Activated CD4-positive, alpha-beta T cell treated with anti-CD3 and anti-CD28 coated beads, Interleukin-2, amount 10 ng/mL, durations not matched to agents 7 days and 5 days (primary cell): ENCODE data around the gene ST6GALNAC3. TPM values are rescaled to one million over a fixed set of nuclear protein-coding genes. Genes with fewer than 3 reads are reported as not detected.

ENCODE experiments used
- CTCF ChIA-PET: fragments of 350-600 bp; sonication (Branson Sonifier 250); formaldehyde crosslinking; loops from one replicate; lab custom pipeline; 2021; ENCODE audit warnings: antibody characterized with exemption; lab: Charles Lee
- POLR2A ChIA-PET: fragments of 350-600 bp; sonication (Branson Sonifier 250); formaldehyde crosslinking; loops from one replicate; lab custom pipeline; 2021; ENCODE audit warnings: antibody characterized with exemption; lab: Charles Lee
- DNase-seq: peaks from one replicate; pipeline ENCODE4 v3.0.0-alpha.2; 2020
- H3K27ac Mint-ChIP-seq: one replicate; pipeline ENCODE4 v1.8.0; 2021; ENCODE audit warnings: mild to moderate bottlenecking, moderate library complexity, mixed read lengths
- H3K27me3 Mint-ChIP-seq: one replicate; pipeline ENCODE4 v1.8.0; 2021; ENCODE audit warnings: mixed read lengths
- H3K36me3 Mint-ChIP-seq: one replicate; pipeline ENCODE4 v1.8.0; 2021; ENCODE audit warnings: low read depth, mixed read lengths
- H3K4me1 Mint-ChIP-seq: one replicate; pipeline ENCODE4 v1.8.0; 2021; ENCODE audit warnings: mixed read lengths
- H3K4me3 Mint-ChIP-seq: one replicate; pipeline ENCODE4 v1.8.0; 2021; ENCODE audit warnings: mild to moderate bottlenecking, moderate library complexity, mixed read lengths
- H3K9me3 Mint-ChIP-seq: one replicate; pipeline ENCODE4 v1.8.0; 2021; ENCODE audit warnings: mixed read lengths
- total RNA-seq, 2 experiments: library from RNA; stranded (reverse); gene quantifications; one replicate each; pipeline ENCODE4 v1.2.3, GENCODE V29; 2021

The ST6GALNAC3 gene
- total RNA-seq, 2 experiments from 2014 or later, result 0.02 to 0.25 TPM

DNA sequence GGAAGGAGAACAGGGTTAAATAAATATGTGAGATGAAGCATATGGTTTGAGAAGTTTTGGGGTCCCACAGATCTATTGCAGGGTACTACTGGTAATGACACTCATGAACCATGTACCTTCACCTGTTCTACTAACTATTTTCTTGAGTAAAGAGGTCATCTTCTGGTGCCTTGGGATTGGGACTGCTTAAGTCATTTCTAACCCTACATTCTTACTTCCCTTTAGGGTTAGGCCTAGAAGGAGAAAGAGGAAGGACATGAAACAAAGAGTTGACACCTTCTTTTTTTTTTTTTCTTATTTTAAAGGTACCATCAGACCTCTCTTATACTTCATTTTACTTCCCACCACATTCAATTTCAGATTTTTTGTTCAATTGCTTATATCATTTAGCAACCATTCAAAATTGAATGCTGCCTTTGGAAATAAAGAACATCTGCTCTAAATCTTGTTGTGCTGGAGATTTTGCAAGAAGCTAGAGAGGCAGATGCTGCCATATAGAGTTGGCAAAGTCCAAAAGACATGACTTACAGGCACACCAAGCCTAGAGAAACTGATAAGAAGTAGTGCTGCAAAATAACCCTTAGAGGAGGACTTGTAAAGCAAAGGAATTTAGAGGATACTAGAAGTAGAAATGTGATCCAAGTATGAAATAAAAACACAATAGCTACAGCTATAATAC lies 418.3 kb downstream of the ST6GALNAC3 start:
- Mint-ChIP-seq H3K36me3 (no peaks in the 10 kb centered on the region), H3K27me3 (no peaks in the 10 kb centered on the region), H3K4me1 (peaks cover 14% of the 10 kb centered on the region), H3K9me3 (peaks cover 2% of the 10 kb centered on the region), H3K4me3 (no peak overlapping the region), H3K27ac (no peak overlapping the region)
- POLR2A ChIA-PET, result no interaction called here
- CTCF ChIA-PET, result no interaction called here
- no peak for DNase-seq

DNA sequence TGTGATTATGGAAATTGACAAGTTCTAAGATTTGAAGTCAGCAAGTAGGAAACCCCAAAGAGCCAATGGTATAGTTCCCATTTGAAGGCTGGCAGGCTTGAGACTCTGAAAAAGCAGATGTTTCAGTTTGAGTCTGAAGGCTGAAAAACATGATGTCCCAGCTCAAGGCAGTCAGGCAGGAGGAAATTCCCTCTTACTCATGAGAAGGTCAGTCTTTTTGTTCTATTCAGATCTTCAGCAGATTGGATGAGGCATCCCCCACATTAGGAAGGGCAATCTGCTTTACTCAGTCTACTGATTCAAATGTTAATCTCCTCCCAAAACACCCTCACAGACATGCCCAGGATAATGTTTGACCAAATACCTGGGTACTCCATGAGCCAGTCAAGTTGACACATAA lies 420.3 kb downstream of the ST6GALNAC3 start:
- POLR2A ChIA-PET, result no interaction called here
- DNase-seq, result no peak
- H3K9me3 Mint-ChIP-seq, result no peaks in the 10 kb centered on the region
- H3K36me3 Mint-ChIP-seq, result no peaks in the 10 kb centered on the region
- H3K27me3 Mint-ChIP-seq, result no peaks in the 10 kb centered on the region
- no peak overlapping the region for H3K4me3 Mint-ChIP-seq
- CTCF ChIA-PET, result no interaction called here
- peaks cover 14% of the 10 kb centered on the region for H3K4me1 Mint-ChIP-seq
- no peak overlapping the region for H3K27ac Mint-ChIP-seq

GRCh38 chr1:76496871-76497270 lies 422.3 kb downstream of the ST6GALNAC3 start:
- Mint-ChIP-seq H3K4me3 (no peak overlapping the region), H3K4me1 (peaks cover 20% of the 10 kb centered on the region), H3K36me3 (no peaks in the 10 kb centered on the region), H3K27ac (no peak overlapping the region), H3K27me3 (no peaks in the 10 kb centered on the region), H3K9me3 (no peaks in the 10 kb centered on the region)
- CTCF ChIA-PET, result no interaction called here
- no peak for DNase-seq
- POLR2A ChIA-PET, result no interaction called here

DNA sequence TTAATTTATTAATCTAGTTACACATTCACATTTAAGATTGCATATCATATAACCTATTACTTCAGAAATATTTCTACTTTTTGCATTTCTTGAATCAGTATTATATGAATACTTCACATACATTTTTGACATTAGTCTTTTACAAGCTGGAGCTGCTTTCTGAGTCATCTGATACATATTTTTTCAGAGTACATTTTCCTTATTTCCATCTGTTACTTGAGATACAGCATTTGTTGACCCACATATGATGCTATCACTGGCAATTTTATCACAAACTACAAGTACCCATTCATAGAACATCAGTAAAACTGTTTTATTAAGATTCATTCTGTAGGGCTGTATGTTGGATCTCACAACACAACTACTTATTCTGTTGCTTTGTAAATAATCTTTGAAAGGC lies 425.6 kb downstream of the ST6GALNAC3 start:
- Mint-ChIP-seq H3K36me3 (no peaks in the 10 kb centered on the region), H3K4me3 (no peak overlapping the region), H3K27me3 (no peaks in the 10 kb centered on the region), H3K4me1 (peaks cover 6% of the 10 kb centered on the region), H3K9me3 (no peaks in the 10 kb centered on the region), H3K27ac (no peak overlapping the region)
- ChIA-PET POLR2A (no interaction called here), CTCF (interaction anchor here (0.6 kb wide), 1 partner anchor 937 kb away, joined by 3 read pairs; no protein-coding TSS in a partner anchor)
- no peak for DNase-seq

DNA sequence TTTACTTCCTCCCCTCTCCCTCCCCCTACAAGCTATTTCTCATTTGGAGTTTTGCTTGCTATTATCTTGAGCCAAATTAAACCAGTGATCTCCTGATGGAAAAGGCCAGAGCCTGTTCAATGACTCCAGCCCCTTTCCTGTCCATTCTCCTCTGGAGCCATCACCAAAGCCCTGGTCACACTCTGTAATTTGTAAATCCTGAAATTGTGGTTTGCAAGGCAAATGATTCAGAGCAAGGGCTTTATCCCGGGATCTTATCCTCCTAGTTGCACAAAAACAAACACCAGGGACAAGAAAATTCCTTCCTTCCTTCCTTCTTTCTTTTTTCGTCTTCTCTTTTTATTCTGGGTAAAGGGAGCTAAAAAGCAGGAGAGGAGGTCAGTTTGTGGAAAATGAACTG lies 426.6 kb downstream of the ST6GALNAC3 start:
- POLR2A ChIA-PET, result no interaction called here
- Mint-ChIP-seq H3K9me3 (no peaks in the 10 kb centered on the region), H3K4me1 (peaks cover 6% of the 10 kb centered on the region), H3K4me3 (no peak overlapping the region), H3K27me3 (no peaks in the 10 kb centered on the region), H3K27ac (no peak overlapping the region), H3K36me3 (no peaks in the 10 kb centered on the region)
- no peak for DNase-seq
- CTCF ChIA-PET, result no interaction called here

GRCh38 chr1:76501586-76502219 lies 427.2 kb downstream of the ST6GALNAC3 start:
- DNase-seq, result no peak
- peaks cover 6% of the 10 kb centered on the region for H3K4me1 Mint-ChIP-seq
- H3K9me3 Mint-ChIP-seq, result no peaks in the 10 kb centered on the region
- H3K4me3 Mint-ChIP-seq, result no peak overlapping the region
- H3K27me3 Mint-ChIP-seq, result no peaks in the 10 kb centered on the region
- CTCF ChIA-PET, result no interaction called here
- H3K36me3 Mint-ChIP-seq, result no peaks in the 10 kb centered on the region
- POLR2A ChIA-PET, result no interaction called here
- H3K27ac Mint-ChIP-seq, result no peak overlapping the region

- H3K36me3 Mint-ChIP-seq, result no peaks in the 10 kb centered on the region
- H3K27ac Mint-ChIP-seq, result no peak overlapping the region
- no peak for DNase-seq
- POLR2A ChIA-PET, result no interaction called here
- no peak overlapping the region for H3K4me3 Mint-ChIP-seq
- H3K27me3 Mint-ChIP-seq, result no peaks in the 10 kb centered on the region
- CTCF ChIA-PET, result no interaction called here
- peaks cover 6% of the 10 kb centered on the region for H3K4me1 Mint-ChIP-seq
- no peaks in the 10 kb centered on the region for H3K9me3 Mint-ChIP-seq
These were observed 428.6 kb downstream of the ST6GALNAC3 start for GRCh38 chr1:76503100-76503499.

DNA sequence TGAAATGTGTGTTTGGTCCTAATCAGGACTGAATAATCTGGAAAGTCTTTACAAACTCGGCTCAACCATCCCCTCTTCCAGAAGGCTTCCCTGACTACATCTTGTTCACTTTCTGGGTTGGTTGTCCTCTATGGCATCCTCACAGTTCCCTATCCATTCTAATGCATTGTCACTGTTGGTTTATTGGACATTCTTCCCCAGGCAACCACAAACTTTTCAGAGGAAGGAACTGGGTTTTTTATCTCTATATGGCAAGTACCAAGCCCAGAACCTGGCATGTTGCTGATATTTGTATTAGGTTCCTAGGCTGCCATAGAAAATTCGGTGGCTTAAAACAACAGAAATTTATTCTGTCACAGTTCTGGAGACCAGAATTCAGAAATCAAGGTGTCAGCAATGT lies 429.2 kb downstream of the ST6GALNAC3 start:
- ChIA-PET CTCF (no interaction called here), POLR2A (no interaction called here)
- no peaks in the 10 kb centered on the region for H3K27me3 Mint-ChIP-seq
- DNase-seq, result no peak
- H3K27ac Mint-ChIP-seq, result no peak overlapping the region
- H3K36me3 Mint-ChIP-seq, result no peaks in the 10 kb centered on the region
- no peak overlapping the region for H3K4me3 Mint-ChIP-seq
- no peaks in the 10 kb centered on the region for H3K9me3 Mint-ChIP-seq
- H3K4me1 Mint-ChIP-seq, result peaks cover 6% of the 10 kb centered on the region

GRCh38 chr1:76507376-76507775 lies 432.8 kb downstream of the ST6GALNAC3 start:
- no peak overlapping the region for H3K27ac Mint-ChIP-seq
- no peaks in the 10 kb centered on the region for H3K36me3 Mint-ChIP-seq
- no peaks in the 10 kb centered on the region for H3K27me3 Mint-ChIP-seq
- DNase-seq, result no peak
- peaks cover 2% of the 10 kb centered on the region for H3K4me1 Mint-ChIP-seq
- CTCF ChIA-PET, result no interaction called here
- H3K4me3 Mint-ChIP-seq, result no peak overlapping the region
- POLR2A ChIA-PET, result no interaction called here
- H3K9me3 Mint-ChIP-seq, result no peaks in the 10 kb centered on the region

GRCh38 chr1:76508871-76509270 lies 434.3 kb downstream of the ST6GALNAC3 start:
- Mint-ChIP-seq H3K27me3 (no peaks in the 10 kb centered on the region), H3K27ac (no peak overlapping the region), H3K36me3 (no peaks in the 10 kb centered on the region), H3K4me3 (no peak overlapping the region), H3K9me3 (no peaks in the 10 kb centered on the region), H3K4me1 (peaks cover 2% of the 10 kb centered on the region)
- ChIA-PET CTCF (no interaction called here), POLR2A (no interaction called here)
- DNase-seq, result no peak

DNA sequence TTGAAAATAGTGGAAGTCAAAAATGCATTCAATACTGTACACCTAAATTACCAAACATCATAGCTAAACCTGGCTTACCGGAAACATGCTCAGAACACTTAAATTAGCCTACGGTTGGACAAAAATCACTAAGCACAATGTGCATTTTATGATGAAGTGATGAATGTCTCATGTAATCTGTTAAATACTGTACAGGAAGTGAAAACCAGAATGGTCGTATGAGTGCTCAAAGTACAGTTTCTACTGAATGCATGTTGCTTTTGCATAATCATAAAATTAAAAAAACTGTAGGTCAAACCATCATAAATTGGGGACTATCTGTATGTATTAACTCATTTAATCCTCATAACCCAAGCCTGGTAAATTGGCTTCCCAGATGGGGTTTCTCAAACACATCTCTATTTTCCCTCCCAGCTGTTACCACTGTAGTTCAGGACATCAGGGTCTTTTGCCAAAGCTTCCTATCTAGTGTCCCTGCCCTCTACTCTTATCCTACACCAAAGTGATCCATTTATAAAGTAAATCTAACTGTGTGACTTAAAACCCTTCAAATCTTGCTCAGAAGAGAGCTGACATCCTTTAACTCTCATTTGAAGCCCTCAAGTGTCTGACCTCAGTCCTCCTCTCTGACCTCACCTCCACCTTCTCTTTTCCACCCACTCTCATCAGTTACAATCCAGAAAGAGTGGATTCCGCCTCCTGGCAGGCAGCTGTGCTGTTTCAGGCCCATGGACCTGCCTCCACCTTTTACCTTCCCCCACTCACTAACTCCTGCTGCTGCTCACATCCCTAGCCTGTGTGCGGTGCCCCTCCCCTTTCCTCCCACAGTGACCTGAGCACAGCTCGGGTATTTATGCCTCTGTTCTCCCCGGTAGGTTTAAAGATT lies 436.4 kb downstream of the ST6GALNAC3 start:
- H3K36me3 Mint-ChIP-seq, result no peaks in the 10 kb centered on the region
- peaks cover 2% of the 10 kb centered on the region for H3K4me1 Mint-ChIP-seq
- no peaks in the 10 kb centered on the region for H3K27me3 Mint-ChIP-seq
- no peak for DNase-seq
- no peak overlapping the region for H3K27ac Mint-ChIP-seq
- POLR2A ChIA-PET, result no interaction called here
- no peak overlapping the region for H3K4me3 Mint-ChIP-seq
- CTCF ChIA-PET, result no interaction called here
- no peaks in the 10 kb centered on the region for H3K9me3 Mint-ChIP-seq

DNA sequence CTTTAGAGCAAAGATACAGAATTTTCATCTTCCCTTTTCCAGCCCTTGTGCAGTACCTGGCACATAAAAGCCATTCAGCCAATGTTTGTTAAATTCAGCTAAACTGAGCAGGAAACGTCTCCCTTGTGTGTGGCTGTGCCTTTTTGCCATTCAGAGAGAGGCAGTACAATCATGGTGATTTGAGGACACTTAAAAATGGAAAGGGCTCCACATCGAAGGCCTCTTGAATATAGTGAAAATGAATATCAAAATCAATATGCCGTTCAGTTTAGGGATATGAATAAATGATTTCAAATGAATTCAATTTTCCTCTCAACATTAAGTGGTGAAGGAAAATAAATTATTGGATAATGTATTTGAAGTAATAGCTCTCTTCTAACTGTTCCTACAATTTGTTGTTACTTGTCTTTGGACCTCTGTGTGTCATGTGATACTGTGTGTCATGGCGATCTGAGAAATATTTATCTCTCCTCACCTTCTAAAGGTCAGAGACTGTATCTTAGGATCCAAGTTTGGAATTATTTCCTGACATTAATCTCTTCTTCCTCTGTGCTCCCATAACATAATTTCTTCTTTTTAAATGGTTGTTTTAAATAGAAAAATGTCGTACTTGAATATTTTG lies 437.1 kb downstream of the ST6GALNAC3 start:
- no peak overlapping the region for H3K4me3 Mint-ChIP-seq
- H3K9me3 Mint-ChIP-seq, result no peaks in the 10 kb centered on the region
- H3K27ac Mint-ChIP-seq, result no peak overlapping the region
- H3K27me3 Mint-ChIP-seq, result no peaks in the 10 kb centered on the region
- no peaks in the 10 kb centered on the region for H3K36me3 Mint-ChIP-seq
- ChIA-PET POLR2A (no interaction called here), CTCF (no interaction called here)
- H3K4me1 Mint-ChIP-seq, result peaks cover 2% of the 10 kb centered on the region
- no peak for DNase-seq

DNA sequence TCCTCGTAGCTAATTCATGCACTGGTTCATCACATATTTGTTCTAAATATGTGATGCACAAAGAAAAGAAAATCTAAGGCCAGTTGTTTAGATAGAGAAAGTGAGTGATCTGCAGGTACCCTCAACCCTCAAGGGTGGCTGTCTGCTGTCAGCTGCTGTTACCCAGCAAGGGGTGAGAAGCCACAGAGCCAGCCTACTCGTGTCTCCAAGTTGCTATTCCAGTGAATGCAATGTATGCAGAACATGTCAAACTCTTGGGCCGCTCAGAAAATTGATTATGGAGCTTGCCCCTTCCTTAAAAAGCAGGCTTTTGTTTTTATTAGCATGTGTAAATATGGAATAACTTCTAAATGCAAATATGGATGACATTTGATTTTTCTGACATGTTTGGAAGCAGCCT lies 456.4 kb downstream of the ST6GALNAC3 start:
- no peak overlapping the region for H3K4me3 Mint-ChIP-seq
- H3K27me3 Mint-ChIP-seq, result no peaks in the 10 kb centered on the region
- H3K36me3 Mint-ChIP-seq, result no peaks in the 10 kb centered on the region
- no peaks in the 10 kb centered on the region for H3K9me3 Mint-ChIP-seq
- H3K27ac Mint-ChIP-seq, result no peak overlapping the region
- no peaks in the 10 kb centered on the region for H3K4me1 Mint-ChIP-seq
- ChIA-PET CTCF (no interaction called here), POLR2A (no interaction called here)
- no peak for DNase-seq
